ENCODE measurements around the gene TCERG1L. TPM values are rescaled to one million over a fixed set of nuclear protein-coding genes. Genes with fewer than 3 reads are reported as not detected.
"Not testable (repeated sequence)": the region's sequence is repeated elsewhere in the genome, so short reads cannot be mapped to it uniquely, and the experiment has no call there.

The TCERG1L gene
- polyA plus RNA-seq, 3 donors from 2014 or later: not detected

- H3K27me3 Mint-ChIP-seq (ENCODE audit: low read depth in 3 of 3): peaks cover 0 to 14% (median 0%) of the 10 kb centered on the region in 3 donors
- H3K36me3 Mint-ChIP-seq: no peaks in the 10 kb centered on the region
- H3K4me3 Mint-ChIP-seq: no peak overlapping the region
- no peak overlapping the region for H3K27ac Mint-ChIP-seq
- H3K9me3 Mint-ChIP-seq: peaks cover 0 to 6% (median 0%) of the 10 kb centered on the region in 6 donors
- DNase-seq: no peak
- H3K4me1 Mint-ChIP-seq: no peaks in the 10 kb centered on the region
These were observed 21.3 kb upstream of the TCERG1L start for GRCh38 chr10:131332821-131333220.

GRCh38 chr10:131323880-131324279, 12.4 kb upstream of the TCERG1L start:
- no peak for DNase-seq
- peaks cover 0 to 3% (median 0%) of the 10 kb centered on the region in 6 donors for H3K9me3 Mint-ChIP-seq
- no peaks in the 10 kb centered on the region for H3K4me1 Mint-ChIP-seq
- H3K36me3 Mint-ChIP-seq: no peaks in the 10 kb centered on the region
- peaks cover 0 to 12% (median 2%) of the 10 kb centered on the region in 3 donors for H3K27me3 Mint-ChIP-seq (ENCODE audit: low read depth in 3 of 3)
- H3K27ac Mint-ChIP-seq: no peak overlapping the region
- no peak overlapping the region for H3K4me3 Mint-ChIP-seq

- H3K27me3 Mint-ChIP-seq (ENCODE audit: low read depth in 3 of 3): peaks cover 0 to 12% (median 2%) of the 10 kb centered on the region in 3 donors
- H3K4me1 Mint-ChIP-seq: no peaks in the 10 kb centered on the region
These were observed 11.5 kb upstream of the TCERG1L start for GRCh38 chr10:131323025-131323424.

GRCh38 chr10:131322575-131322974, 11.1 kb upstream of the TCERG1L start:
- not testable (repeated sequence) for H3K36me3 Mint-ChIP-seq, H3K4me1 Mint-ChIP-seq, H3K9me3 Mint-ChIP-seq, H3K27ac Mint-ChIP-seq, H3K4me3 Mint-ChIP-seq, DNase-seq
- peaks cover 0 to 12% (median 2%) of the 10 kb centered on the region in 3 donors for H3K27me3 Mint-ChIP-seq (ENCODE audit: low read depth in 3 of 3)

More at GRCh38 chr10:131323025-131323424, 11.5 kb upstream of the TCERG1L start:
- H3K4me3 Mint-ChIP-seq: no peak overlapping the region
- peaks cover 0 to 3% (median 0%) of the 10 kb centered on the region in 6 donors for H3K9me3 Mint-ChIP-seq
- H3K36me3 Mint-ChIP-seq: no peaks in the 10 kb centered on the region
- H3K27ac Mint-ChIP-seq: no peak overlapping the region
- DNase-seq: no peak

GRCh38 chr10:131320860-131321604, 9.5 kb upstream of the TCERG1L start:
- Mint-ChIP-seq H3K36me3 (no peaks in the 10 kb centered on the region), H3K4me3 (no peak overlapping the region), H3K4me1 (no peaks in the 10 kb centered on the region), H3K27me3 (ENCODE audit: low read depth in 3 of 3) (peaks cover 0 to 12% (median 4%) of the 10 kb centered on the region in 3 donors), H3K27ac (no peak overlapping the region), H3K9me3 (peaks cover 0 to 6% (median 0%) of the 10 kb centered on the region in 6 donors)
- DNase-seq: no peak

GRCh38 chr10:131318814-131319213, 7.3 kb upstream of the TCERG1L start:
- Mint-ChIP-seq H3K4me3 (no peak overlapping the region), H3K9me3 (peaks cover 0 to 6% (median 0%) of the 10 kb centered on the region in 6 donors), H3K4me1 (no peaks in the 10 kb centered on the region), H3K27me3 (ENCODE audit: low read depth in 3 of 3) (peaks cover under 1 to 13% (median 4%) of the 10 kb centered on the region in 3 donors), H3K36me3 (no peaks in the 10 kb centered on the region), H3K27ac (no peak overlapping the region)
- no peak for DNase-seq

- H3K9me3 Mint-ChIP-seq: peaks cover 0 to 4% (median 0%) of the 10 kb centered on the region in 6 donors
- no peak for DNase-seq
- no peaks in the 10 kb centered on the region for H3K4me1 Mint-ChIP-seq
- no peak overlapping the region for H3K27ac Mint-ChIP-seq
- H3K36me3 Mint-ChIP-seq: no peaks in the 10 kb centered on the region
- no peak overlapping the region for H3K4me3 Mint-ChIP-seq
- peaks cover 2 to 16% (median 2%) of the 10 kb centered on the region in 3 donors for H3K27me3 Mint-ChIP-seq (ENCODE audit: low read depth in 3 of 3)
These were observed 6.8 kb upstream of the TCERG1L start for GRCh38 chr10:131318291-131318690.

- Mint-ChIP-seq H3K36me3 (no peaks in the 10 kb centered on the region), H3K27ac (no peak overlapping the region), H3K4me3 (no peak overlapping the region), H3K4me1 (peaks cover 0 to 5% of the 10 kb centered on the region in 2 donors), H3K27me3 (ENCODE audit: low read depth in 3 of 3) (peaks cover 4 to 16% (median 5%) of the 10 kb centered on the region in 3 donors), H3K9me3 (peaks cover 0 to 3% (median 0%) of the 10 kb centered on the region in 6 donors)
- DNase-seq: no peak
These were observed 5.0 kb upstream of the TCERG1L start for GRCh38 chr10:131316321-131317075.

- Mint-ChIP-seq H3K27ac (no peak overlapping the region), H3K4me3 (no peak overlapping the region), H3K4me1 (peaks cover 1 to 5% of the 10 kb centered on the region in 2 donors), H3K9me3 (peaks cover 0 to 3% (median 0%) of the 10 kb centered on the region in 6 donors), H3K27me3 (ENCODE audit: low read depth in 3 of 3) (peaks cover 4 to 15% (median 8%) of the 10 kb centered on the region in 3 donors), H3K36me3 (no peaks in the 10 kb centered on the region)
- DNase-seq: no peak
These were observed 3.8 kb upstream of the TCERG1L start for GRCh38 chr10:131315344-131315743.

GRCh38 chr10:131314799-131315198, 3.3 kb upstream of the TCERG1L start:
- Mint-ChIP-seq H3K9me3 (peaks cover 0 to 3% (median 0%) of the 10 kb centered on the region in 6 donors), H3K4me3 (no peak overlapping the region), H3K27ac (no peak overlapping the region), H3K27me3 (ENCODE audit: low read depth in 3 of 3) (peaks cover 4 to 18% (median 11%) of the 10 kb centered on the region in 3 donors), H3K4me1 (peaks cover 1 to 5% of the 10 kb centered on the region in 2 donors), H3K36me3 (no peaks in the 10 kb centered on the region)
- no peak for DNase-seq

- H3K27me3 Mint-ChIP-seq (ENCODE audit: low read depth in 3 of 3): peaks cover 4 to 19% (median 13%) of the 10 kb centered on the region in 3 donors
- no peaks in the 10 kb centered on the region for H3K36me3 Mint-ChIP-seq
- peaks cover 1 to 5% of the 10 kb centered on the region in 2 donors for H3K4me1 Mint-ChIP-seq
- peaks cover 0 to 3% (median 0%) of the 10 kb centered on the region in 6 donors for H3K9me3 Mint-ChIP-seq
- H3K27ac Mint-ChIP-seq: no peak overlapping the region
- H3K4me3 Mint-ChIP-seq: no peak overlapping the region
- DNase-seq: no peak
These were observed 2.6 kb upstream of the TCERG1L start for GRCh38 chr10:131314148-131314547.

GRCh38 chr10:131313377-131313776, 1.9 kb upstream of the TCERG1L start:
- peaks cover 7 to 21% (median 19%) of the 10 kb centered on the region in 3 donors for H3K27me3 Mint-ChIP-seq (ENCODE audit: low read depth in 3 of 3)
- H3K4me3 Mint-ChIP-seq: peak overlapping the region in 1 of 5 donors; percentile 68

GRCh38 chr10:131312478-131312836, 936 bp upstream of the TCERG1L start:
- Mint-ChIP-seq H3K9me3 (peaks cover 0 to 3% (median 0%) of the 10 kb centered on the region in 6 donors), H3K36me3 (no peaks in the 10 kb centered on the region), H3K4me3 (peak overlapping the region in 1 of 5 donors; percentile 66), H3K27ac (no peak overlapping the region), H3K27me3 (ENCODE audit: low read depth in 3 of 3) (peaks cover 7 to 23% (median 21%) of the 10 kb centered on the region in 3 donors), H3K4me1 (peaks cover 1 to 5% of the 10 kb centered on the region in 2 donors)
- DNase-seq: peak in 1 of 3 donors; percentile 7

More at GRCh38 chr10:131313377-131313776, 1.9 kb upstream of the TCERG1L start:
- Mint-ChIP-seq H3K36me3 (no peaks in the 10 kb centered on the region), H3K4me1 (peaks cover 1 to 5% of the 10 kb centered on the region in 2 donors), H3K27ac (no peak overlapping the region), H3K9me3 (peaks cover 0 to 3% (median 0%) of the 10 kb centered on the region in 6 donors)
- no peak for DNase-seq

- no peak overlapping the region for H3K27ac Mint-ChIP-seq
- DNase-seq: no peak
- H3K36me3 Mint-ChIP-seq: no peaks in the 10 kb centered on the region
- peaks cover 0 to 3% (median 0%) of the 10 kb centered on the region in 6 donors for H3K9me3 Mint-ChIP-seq
- peaks cover 7 to 23% (median 19%) of the 10 kb centered on the region in 3 donors for H3K27me3 Mint-ChIP-seq (ENCODE audit: low read depth in 3 of 3)
- H3K4me3 Mint-ChIP-seq: no peak overlapping the region
- H3K4me1 Mint-ChIP-seq: peaks cover 1 to 5% of the 10 kb centered on the region in 2 donors
These were observed 190 bp downstream of the TCERG1L start for GRCh38 chr10:131311402-131311660.

Measured in immature natural killer cell (primary cell).